Gastrocnemius medialis (tissue), 4 donors: ENCODE data around the gene PHKA2.

Experiments
- CTCF ChIP-seq, 5 experiments: fragments of 450-650 bp in 3 of 5; fragments of 200-600 bp in 2 of 5; sonication (generic) in 2 of 5; IDR thresholded peaks in 4 of 5; conservative IDR thresholded peaks in 1 of 5; 1 replicate in 4 of 5; 2 replicates in 1 of 5; pipeline ENCODE4 v1.5.1; 2016 to 2019; ENCODE audit warnings: antibody characterized with exemption in 5 of 5, mild to moderate bottlenecking in 3 of 5, moderate library complexity in 3 of 5
- POLR2A ChIP-seq, 2 donors: fragments of 450-650 bp; IDR thresholded peaks; one replicate each; pipeline ENCODE4 v1.6.1; 2017; ENCODE audit warnings: antibody characterized with exemption in 2 of 2, mild to moderate bottlenecking in 2 of 2, moderate library complexity in 2 of 2

DNA sequence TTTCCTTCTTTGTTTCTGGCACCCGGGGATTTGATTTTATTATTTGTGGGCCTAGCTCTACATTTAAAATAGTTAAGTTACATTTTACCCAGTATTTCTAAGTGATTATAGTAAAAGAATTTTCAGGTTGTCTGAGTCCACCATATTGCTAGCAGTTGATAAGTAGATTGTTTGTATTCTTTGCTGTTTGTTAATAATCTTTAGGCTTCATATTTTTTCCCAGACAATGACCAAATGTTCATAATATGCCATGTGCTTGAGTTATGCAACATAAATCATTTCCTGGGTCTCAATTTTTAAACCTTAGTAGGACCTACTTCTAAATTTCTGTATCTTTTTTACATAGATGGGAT lies 127.3 kb downstream of the PHKA2 start:
- TF ChIP-seq CTCF (IDR thresholded peaks at IDR 0.05 in 4 of 5, conservative IDR thresholded peaks at IDR 0.05 in 1 of 5) (no peak), POLR2A (IDR thresholded peaks at IDR 0.05) (no peak)
